HG03565 (cell line): ENCODE data around the gene ZBED4.
A peak's percentile ranks its signal among the peaks of the same experiment; 100 is the strongest.
"Not testable (repeated sequence)": the region's sequence is repeated elsewhere in the genome, so short reads cannot be mapped to it uniquely, and the experiment has no call there.

Experiments
- ATAC-seq: cut with Tn5 transposase; IDR thresholded peaks from one replicate; pipeline ENCODE4 v1.9.1; 2021; ENCODE audit warnings: mild to moderate bottlenecking, moderate library complexity; ENCODE audit not compliant: unreplicated experiment

Gene ZBED4

DNA sequence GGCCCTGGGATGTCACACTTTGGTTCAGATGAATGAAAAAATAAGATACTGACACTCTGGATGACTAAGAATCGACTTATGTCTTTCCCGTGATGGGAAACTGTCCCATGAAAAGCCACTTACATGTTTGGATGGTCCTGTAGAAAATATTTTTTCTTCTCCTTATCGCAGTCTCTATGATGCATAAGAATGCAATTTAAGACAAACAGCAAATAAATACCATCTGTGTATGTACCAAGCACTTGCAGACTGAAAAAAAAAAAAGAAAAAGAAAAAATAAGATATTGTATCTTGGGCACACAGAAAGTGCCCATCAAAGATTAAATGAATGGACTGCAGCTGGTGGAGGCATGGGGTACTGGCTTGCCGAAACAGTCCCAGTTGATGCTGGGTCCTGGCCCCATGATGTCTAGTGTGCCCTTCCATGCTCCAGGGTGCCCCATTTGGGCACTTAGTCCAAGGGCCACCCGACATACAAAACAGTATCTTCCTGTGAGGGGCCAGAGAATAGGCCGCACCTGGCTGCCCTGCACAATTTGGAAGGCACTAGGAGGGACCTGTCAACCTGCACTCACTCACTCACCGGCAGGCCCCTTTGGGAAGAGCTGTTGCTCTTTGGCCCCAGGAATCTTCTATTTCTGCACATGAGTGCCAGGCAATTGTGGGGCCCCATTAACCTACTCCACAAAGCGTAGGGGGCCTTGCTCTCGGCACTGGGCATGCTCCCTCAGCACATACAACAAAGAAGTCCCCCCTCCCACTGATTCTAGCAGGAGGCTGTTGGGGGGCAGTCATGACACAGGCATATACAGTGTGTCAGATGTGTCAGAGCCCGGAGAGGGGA, 2.5 kb upstream of the ZBED4 start:
- no peak for ATAC-seq

DNA sequence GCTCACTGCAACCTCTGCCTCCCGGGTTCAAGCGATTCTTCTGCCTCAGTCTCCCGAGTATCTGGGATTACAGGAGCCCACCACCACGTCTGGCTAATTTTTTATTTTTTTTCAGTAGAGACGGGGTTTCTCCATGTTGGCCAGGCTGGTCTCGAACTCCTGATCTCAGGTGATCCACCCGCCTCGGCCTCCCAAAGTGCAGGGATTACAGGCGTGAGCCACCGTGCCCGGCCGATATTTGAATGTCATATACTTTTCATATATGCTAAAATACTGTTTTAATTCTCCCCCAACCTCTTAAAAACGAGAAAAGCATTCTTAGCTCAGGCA, 1.1 kb upstream of the ZBED4 start:
- ATAC-seq, result not testable (repeated sequence)

DNA sequence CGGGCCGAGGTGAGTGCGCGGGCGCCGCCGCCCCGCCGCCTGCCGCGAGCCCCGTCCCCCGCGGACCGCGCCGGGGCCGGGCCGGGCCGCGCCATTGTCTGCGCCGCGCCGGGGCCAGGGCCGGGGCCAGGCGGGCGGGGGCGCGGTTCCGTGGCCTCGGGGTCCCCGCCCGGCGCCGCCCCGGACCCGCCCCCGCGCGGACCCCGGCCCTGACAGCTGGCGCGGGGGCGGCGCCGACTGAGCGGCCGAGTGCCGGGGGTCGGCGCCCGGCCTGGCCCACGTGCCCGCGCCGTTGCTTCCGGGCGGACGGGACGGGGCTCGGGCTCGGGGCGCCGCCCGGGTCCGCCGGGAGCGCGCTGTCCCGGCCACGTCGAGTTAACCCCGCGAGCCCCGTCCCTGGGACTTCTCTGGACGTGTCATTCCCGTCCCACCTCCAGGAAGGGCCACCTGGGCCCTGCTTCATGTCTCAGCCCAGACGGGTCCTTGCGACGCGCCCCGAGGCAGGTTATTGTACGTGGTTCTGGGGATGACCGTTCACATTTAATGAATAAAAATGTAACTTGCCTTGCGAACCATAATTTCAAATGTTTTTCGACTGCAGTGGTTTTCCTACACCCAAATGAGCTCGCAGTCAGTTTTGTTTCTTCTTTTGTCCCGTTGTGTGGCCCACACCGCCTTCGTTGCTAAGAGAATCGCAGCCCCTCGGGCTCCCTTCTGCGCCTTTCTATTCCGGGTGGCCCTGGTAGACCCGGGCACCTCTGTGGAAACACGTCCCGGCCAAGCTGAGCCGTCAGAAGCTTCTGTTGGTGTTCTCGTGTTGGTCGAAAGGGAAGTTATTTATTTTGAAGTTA, 562 bp downstream of the ZBED4 start:
- peak; percentile 20 for ATAC-seq

DNA sequence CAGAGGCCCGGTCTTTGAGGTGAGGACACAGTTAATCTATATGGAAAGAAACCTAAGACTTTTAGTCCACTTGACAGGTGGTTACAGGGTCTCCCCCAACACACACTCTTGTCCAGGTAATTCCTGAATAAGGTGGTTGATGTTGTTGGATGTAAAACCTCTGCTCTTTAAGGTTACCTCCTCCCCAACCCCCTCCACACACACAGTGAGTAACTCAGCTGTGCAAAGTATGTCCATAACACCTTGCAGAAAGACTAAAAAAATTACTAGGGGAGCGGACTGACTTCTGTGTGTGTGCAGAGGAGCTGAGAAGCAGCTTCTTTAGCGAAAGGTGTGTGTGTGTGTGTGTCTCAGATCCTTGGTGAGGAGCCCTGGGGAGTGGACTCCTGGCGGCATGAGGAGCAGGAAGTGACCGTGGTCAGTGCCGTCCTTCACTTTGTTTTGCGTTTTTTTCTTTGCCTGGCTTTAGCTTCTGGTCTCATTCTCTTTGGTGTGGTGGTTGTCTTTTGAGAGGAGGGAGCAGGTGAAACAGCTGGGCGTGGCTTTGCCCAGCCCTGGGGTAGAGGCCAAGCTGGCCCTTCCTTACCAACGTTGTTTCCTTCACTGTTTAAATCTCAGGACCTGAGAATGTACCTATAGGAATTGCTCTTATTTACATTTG, 1.7 kb downstream of the ZBED4 start:
- ATAC-seq, result no peak

DNA sequence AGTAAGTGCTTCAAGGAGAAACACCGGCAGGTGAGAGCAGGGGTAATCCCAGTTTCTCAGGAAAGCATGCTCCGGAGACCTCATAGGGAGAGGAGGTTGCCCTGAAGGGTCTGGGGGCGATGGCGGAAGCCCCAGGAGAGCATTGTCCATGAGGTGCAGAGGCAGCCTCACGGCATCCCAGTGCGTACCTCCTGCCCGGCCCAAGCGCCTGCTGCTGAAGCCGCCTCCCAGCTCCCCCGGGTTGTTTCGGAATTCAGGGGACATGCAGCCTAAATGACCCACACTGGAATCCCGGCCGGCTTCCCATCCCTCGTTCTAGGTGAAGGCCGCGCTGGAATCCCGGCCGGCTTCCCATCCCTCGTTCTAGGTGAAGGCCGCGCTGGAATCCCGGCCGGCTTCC, 2.7 kb downstream of the ZBED4 start:
- no peak for ATAC-seq

DNA sequence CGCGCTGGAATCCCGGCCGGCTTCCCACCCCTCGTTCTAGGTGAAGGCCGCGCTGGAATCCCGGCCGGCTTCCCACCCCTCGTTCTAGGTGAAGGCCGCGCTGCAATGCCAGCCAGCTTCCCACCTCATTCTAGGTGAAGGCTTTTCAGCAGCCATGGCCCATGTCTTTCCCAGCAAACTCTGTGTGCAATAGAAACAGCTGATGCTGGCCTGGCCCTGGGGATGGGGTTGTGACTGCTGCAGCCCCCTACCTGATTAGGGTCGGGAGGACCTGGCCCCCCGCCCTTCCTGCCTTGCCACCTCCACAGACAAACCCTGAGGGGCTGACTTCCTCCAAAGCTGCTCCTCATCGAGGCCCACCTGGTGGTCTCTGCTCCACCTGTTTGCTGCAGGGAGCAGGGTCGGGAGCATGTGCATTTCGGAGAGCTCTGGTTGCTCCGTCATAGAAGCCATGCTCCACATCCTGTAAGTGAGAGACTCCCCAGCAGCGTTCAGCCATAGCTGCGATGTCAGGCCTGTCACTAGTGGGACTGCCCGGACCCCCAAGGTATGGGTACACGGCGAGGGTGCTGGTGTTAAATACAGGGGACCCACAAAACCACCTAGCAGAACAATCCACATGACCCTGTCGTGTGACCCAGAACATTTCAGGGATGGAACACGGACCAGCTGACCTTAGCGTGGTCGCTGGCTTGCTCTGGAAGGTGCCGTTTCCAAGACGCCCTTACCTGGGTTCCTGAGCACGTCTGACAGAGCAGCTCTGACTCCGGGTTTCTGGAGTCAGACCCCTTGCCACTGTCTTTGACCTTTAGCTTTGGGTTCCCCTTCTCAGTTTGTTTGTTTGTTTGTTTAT, 3.3 kb downstream of the ZBED4 start:
- ATAC-seq, result no peak

DNA sequence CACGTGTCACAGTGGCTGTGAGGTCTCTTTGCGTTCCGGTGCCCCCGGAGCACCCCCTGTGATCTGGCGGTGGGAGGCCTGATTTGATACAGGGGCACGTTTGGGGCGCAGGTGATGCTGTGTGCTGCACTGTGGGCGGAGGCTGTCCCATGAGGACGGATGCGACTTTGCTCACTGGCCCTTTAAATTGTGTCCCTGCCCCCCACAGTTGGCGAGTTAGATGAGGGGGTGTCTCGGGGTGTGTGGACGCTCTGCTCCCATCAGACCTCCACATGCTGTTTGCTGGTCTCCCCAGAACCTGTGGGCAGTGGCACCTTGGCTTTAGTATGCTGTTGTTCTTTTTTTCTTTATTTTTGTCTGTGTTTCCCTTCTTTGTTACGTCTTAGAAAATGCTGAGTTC, 5.2 kb downstream of the ZBED4 start:
- ATAC-seq, result no peak

DNA sequence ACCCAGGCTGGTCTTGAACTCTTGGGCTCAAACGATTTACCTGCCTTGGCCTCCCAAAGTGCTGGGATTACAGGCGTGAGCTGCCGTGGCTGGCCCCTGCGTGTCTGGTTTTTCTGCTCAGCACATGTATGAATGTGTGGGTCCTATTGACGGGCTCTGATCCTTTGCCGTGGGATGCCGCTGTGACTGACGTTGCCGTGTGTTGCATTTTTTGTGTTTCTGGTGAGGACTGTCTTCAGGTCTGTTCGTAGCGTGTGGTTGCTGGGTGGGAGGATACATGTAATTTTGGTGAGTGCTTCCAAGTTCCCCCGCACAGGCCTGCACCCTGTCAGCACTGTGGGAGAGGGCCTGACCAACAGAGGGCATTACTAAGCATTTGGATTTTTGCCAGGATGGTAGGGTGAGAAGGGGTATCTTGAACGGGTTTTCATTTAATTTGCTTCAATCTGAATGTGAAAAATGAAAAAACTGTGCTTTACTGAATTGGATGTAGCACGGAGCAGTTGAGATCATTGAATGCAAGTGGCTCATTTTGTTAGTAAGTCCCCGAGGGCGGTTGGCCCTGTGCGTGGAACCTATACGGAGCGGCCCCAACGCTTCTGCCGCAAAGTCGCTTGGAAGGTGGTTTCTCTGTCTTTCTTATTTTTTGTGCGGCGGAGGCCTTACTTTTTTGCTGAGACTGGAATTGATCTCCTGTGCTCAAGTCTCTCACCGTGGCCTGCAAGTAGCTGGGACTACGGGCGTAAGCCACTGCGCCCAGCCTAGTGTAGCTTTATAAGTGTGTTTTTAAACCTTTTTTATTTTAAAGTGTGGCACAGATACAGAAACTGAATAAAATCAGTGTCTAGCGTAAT, 8.2 kb downstream of the ZBED4 start:
- ATAC-seq, result no peak

DNA sequence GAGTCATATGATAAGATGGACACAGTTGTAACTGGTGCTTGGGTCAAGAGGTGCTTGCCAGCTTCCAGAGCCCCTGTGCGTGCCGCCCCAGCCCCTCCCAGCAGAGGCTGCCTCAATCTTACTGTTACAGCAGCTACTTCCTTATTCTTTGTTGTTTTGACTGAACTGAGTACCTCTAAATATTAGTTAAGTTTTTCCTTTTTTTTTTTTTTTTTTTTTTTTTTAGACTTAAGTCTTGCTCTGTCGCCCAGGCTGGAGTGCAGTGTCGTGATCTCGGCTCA, 8.8 kb downstream of the ZBED4 start:
- ATAC-seq, result no peak

DNA sequence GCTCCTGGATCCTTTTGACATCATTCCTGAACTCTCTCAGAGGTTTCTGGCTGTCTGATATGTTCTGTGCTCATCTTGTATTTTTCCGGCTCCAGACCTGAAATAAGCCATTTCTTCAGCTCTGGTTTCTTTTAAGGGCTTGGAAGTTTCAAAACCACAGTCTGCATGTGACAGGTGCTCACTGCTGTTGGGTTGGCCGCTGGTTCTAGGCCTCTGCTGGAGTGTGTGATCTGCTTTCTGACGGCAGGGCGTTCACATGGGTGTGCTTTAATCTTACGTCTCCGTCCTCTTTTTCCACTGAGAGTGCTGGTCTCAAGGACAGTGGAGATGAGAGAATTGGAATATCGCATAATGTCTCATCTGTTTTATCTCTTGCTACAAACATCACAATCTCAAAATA, 10.3 kb downstream of the ZBED4 start:
- no peak for ATAC-seq

DNA sequence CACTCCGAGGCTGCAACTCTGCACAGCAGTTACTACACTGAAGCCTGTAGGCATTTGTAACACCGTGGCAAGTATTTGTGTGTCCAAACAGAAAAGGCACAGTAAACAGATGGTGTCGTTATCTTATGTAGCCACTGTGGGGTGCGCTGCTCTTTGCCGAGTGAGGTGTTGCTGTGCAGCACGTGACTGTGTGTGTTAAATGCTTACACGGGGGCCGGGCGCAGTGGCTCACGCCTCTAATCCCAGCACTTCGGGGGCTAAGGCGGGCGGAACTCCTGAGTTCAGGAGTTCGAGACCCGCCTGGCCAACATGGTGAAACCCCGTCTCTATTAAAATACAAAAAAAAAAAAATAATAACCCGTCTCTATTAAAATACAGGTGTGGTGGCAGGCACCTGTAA, 11.5 kb downstream of the ZBED4 start:
- no peak for ATAC-seq

DNA sequence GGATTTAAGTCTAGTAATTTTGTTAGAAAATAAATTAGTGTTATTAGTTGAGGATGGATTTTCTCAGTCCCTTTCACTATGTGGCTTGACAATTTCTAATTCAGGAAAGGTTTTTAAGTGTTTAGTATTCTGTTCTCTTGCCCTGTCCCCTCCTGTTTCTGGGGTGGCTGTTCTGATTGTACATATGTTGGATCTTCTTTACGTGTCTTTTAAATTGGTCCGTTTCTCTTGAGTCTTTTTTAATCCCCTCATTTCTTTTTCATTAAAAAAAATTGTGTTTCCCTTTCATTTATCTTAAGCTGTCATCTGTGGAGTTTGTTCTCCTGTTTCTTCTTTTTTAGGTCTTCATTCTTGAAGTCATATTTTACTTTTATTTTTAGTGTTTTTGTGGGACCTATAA, 12.5 kb downstream of the ZBED4 start:
- no peak for ATAC-seq

DNA sequence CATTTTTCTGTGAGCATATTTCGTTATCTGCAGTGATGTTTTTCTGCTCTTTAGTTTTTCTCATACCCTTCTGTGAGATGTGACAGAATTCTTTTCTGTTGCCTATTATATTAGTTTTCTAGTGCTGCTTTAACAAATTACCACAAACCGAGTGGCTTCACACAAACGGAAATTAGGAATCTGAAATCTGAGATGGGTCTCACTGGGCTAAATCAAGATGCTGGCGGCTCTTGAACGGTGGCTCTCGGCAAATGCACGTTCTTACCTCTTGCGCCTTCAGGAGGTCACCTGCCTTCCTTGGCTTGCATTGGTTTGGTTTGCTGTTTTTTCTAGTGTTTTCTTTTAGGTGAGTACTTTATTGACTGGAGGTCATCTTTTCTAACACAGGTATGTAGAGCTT, 13.0 kb downstream of the ZBED4 start:
- no peak for ATAC-seq

DNA sequence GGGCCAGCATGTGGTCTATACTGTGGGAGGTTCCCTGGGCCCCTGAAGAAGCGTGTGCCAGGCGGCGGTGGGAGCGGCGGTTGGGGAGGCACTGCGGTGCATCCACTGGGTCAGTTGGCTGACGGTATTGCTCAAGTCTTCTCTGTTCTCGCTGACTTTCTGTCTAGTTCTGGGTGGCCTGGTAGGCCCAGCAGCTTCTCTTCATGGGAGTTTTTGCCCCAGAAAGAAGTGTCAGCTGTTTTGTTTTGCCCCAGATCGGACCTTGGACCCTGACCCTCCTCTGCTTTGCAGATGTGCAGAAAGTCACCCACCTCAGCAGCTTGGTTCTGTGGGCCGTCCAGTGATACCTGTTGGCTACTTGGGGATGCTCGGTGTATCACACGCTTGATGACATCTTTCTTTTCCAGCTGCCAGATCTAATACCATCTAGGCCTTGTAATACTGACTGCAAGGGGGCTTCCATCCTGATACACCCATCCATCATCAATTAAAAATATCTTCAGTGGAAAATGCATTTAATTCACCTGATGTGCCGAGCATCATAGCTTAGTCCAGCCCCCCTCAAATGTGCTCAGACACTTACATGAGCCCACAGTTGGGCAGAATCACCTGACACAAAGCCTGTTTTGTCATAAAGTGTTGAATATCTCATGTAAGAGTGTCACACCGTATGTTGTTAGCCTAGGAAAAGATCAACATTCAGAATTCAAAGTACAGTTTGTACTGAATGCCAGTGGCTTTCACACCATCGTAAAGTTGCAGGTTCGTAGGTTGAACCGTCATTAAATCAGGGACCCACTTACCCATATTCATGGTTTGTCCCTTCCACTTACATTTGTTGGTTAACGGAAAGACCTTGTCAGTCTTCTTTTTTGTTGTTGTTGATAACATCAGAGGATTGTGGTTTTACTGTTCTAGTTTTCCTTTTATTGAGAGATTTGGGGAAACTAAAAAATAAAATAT, 13.9 kb downstream of the ZBED4 start:
- no peak for ATAC-seq

DNA sequence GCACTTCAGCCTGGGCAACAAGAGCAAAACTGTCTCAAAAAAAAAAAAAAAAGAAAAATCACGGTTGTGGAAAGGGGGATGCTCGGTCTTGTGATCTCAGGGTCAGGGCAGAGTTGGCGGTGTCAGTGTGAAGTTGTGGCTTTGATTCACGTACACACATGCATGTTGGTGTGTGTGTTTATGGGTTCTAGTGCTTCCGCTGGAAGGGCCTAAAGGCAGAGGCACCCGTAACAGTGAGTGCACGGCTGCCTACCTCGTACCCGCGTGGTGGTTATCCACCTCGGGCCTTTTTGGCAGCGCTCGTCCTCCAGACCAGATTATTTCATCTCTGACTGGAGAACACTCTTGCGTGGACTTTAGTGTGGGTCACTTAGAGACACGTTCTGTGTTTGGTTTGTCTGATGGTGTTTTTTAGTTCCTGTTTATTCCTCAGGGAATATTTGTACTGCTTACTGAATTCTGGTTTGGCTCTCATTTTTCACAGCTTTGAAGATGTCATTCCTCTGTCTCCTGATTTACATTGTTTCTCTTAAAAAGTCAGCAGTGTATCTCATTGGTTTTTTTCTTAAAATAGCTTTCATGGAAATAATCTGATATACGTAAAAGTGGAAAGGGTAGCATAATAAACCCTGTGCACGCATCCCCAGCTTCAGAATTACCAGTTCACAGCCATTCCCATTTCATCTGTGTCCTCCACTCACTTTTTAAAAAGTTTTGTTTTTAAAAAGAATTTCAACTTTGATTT, 15.6 kb downstream of the ZBED4 start:
- ATAC-seq, result no peak

DNA sequence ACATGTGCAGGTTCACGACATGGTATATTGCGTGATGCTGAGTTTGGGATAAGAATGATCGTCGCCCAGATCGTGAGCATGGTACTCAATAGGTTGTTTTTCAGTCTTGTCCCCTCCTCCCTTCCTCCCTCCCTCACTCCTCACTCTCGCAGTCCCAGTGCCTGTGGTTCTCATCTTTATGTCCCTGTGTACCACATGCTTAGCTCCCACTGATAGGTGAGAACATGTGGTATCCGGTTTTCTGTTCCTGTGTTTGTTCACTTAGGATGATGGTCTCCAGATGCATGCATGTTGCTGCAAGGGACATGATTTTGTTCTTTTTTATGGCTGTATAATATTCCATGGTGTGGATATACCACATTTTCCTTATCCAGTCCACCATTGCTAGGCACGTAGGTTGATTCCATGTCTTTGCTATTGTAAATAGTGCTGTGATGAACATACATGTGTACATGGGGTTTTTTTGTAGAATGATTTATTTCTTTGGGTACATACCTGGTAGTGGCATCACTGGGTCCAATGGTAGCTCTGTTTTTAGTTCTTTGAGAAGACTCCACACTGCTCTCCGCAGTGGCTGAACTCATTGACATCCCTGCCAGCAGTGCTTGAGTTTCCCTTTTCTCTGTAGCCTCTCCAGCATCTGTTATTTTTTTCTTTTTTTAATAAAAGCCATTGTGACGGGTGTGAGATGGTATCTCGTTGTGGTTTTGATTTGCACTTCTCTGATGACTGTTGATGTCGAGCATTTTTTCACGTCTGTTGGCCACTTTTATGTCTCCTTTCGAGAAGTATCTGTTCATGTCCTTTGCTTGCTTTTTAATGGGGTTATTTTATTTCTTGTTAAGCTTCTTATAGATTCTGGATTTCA, 16.4 kb downstream of the ZBED4 start:
- ATAC-seq, result no peak

DNA sequence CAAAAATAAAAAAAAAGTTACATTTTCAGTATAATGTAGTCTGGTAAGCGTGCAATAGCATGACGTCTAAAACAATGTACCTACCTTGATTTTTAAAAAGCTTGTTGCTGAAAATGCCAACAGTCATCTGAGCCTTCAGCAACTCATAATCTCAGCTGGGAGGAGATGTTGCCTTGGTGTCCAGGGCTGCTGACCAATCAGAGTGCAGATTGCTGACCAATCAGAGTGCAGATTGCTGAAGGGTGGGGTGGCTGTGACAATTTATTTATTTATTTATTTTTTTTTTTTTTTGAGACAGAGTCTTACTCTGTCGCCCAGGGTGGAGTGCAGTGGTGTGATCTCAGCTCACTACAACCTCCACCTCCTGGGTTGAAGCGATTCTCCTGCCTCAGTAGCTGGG, 17.8 kb downstream of the ZBED4 start:
- ATAC-seq, result no peak
